ENCODE measurements around the gene ELP1.

DNA sequence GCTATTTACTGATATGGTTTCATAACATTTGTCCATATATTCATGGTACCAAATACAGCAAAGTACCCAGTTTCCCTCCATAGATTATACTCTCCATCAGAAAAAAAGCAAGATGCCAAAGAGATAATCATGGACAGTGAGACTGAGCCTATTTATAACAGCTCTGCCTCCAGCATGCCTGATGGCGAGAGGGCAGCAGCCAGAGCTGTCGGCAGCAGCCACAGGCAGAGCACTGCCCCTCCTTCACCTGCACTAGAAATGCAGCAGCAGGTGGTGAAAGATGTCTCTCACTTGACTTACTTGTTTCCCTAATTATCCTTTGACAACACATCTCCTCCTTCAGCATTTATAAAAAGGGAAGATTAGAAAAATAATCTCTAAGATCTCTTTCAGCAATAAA is 47.0 kb upstream of the ELP1 start:
- TF ChIP-seq, protein P1, sequence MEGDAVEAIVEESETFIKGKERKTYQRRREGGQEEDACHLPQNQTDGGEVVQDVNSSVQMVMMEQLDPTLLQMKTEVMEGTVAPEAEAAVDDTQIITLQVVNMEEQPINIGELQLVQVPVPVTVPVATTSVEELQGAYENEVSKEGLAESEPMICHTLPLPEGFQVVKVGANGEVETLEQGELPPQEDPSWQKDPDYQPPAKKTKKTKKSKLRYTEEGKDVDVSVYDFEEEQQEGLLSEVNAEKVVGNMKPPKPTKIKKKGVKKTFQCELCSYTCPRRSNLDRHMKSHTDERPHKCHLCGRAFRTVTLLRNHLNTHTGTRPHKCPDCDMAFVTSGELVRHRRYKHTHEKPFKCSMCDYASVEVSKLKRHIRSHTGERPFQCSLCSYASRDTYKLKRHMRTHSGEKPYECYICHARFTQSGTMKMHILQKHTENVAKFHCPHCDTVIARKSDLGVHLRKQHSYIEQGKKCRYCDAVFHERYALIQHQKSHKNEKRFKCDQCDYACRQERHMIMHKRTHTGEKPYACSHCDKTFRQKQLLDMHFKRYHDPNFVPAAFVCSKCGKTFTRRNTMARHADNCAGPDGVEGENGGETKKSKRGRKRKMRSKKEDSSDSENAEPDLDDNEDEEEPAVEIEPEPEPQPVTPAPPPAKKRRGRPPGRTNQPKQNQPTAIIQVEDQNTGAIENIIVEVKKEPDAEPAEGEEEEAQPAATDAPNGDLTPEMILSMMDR (IDR thresholded peaks at IDR 0.05; ENCODE audit: borderline replicate concordance, extremely low read depth, low read length, poor library complexity, severe bottlenecking): no peak
- TF ChIP-seq EZH2 (IDR thresholded peaks at IDR 0.05; ENCODE audit: borderline replicate concordance, low read depth, low read length, severe bottlenecking): no peak

Data from DND-41 (cell line).